K562 (cell line): ENCODE measurements around the gene SYCP2. TPM values are rescaled to one million over a fixed set of nuclear protein-coding genes. Genes with fewer than 3 reads are reported as not detected.

Experiments used
- ATAC-seq: fragments of 200-7000 bp; cut with Tn5 transposase; 3 replicates; pipeline ENCODE4 v1.9.1; 2020; ENCODE audit warnings: moderate library complexity
- BruUV-seq: library from RNA; stranded (reverse); fragments of 400-500 nt; replicated peaks from 2 replicates; lab custom pipeline; 2021; lab: Mats Ljungman, UMichigan
- CTCF ChIA-PET: fragments of 300-600 bp; formaldehyde crosslinking; extraction: SDS; loops from one replicate; lab custom pipeline; 2021; ENCODE audit warnings: low intra/inter-chr PET ratio; lab: Yijun Ruan, JAX
- POLR2A ChIA-PET: fragments of 300-600, 350-650 bp; sonication (Branson Sonifier 250); formaldehyde crosslinking; extraction: SDS; loops from one replicate; lab custom pipeline; 2021; ENCODE audit warnings: antibody characterized with exemption, inconsistent platforms; lab: Yijun Ruan, JAX
- DNase-seq, 4 experiments: peaks; one replicate each; pipeline versions ENCODE4 v3.0.0 to v3.0.0-alpha.2; 2011 to 2018; ENCODE audit warnings: low spot score in 3 of 4, mixed read lengths in 3 of 4; ENCODE audit errors: extremely low read depth in 1 of 4
- FAIRE-seq: peaks from 2 replicates; lab custom pipeline; 2011; peaks lifted over from hg19 to GRCh38; lab: Jason Lieb, UNC
- H2AFZ ChIP-seq: 2 replicates; pipeline ENCODE4 v1.6.0; 2011; ENCODE audit warnings: low read depth, low read length, control low read depth, inconsistent platforms
- H3K27ac ChIP-seq: fragments of 200-600 bp; 3 replicates; pipeline ENCODE4 v1.8.0; 2011; ENCODE audit warnings: low read depth, mild to moderate bottlenecking, control low read depth, inconsistent platforms, low read length, moderate library complexity, mixed read lengths; ENCODE audit errors: extremely low read depth
- H3K27me3 ChIP-seq, 2 experiments: fragments of 300-600 bp in 1 of 2; 2 replicates in 1 of 2; 3 replicates in 1 of 2; pipeline versions ENCODE4 v1.6.0 to v1.8.0; 2011; ENCODE audit warnings: inconsistent platforms in 2 of 2, low read length in 2 of 2, mild to moderate bottlenecking in 1 of 2, mixed read lengths in 1 of 2, moderate library complexity in 1 of 2; ENCODE audit not compliant: control insufficient read depth in 2 of 2, insufficient read depth in 2 of 2
- H3K36me3 ChIP-seq: fragments of 300-600 bp; 3 replicates; pipeline ENCODE4 v1.8.0; 2011; ENCODE audit warnings: mild to moderate bottlenecking, low read length, inconsistent platforms; ENCODE audit not compliant: control insufficient read depth, insufficient read depth
- H3K4me1 ChIP-seq, 2 experiments: fragments of 200-600 bp in 1 of 2; replicated peaks in 1 of 2; 2 replicates in 1 of 2; 3 replicates in 1 of 2; pipeline versions ENCODE4 v1.5.1 to v1.8.0; 2011; ENCODE audit warnings: inconsistent platforms in 2 of 2, low read length in 2 of 2, mild to moderate bottlenecking in 1 of 2, mixed read lengths in 1 of 2, moderate library complexity in 1 of 2; ENCODE audit not compliant: control insufficient read depth in 2 of 2, insufficient read depth in 2 of 2
- H3K4me2 ChIP-seq: 2 replicates; pipeline ENCODE4 v1.6.1; 2011; ENCODE audit warnings: low read length, control low read depth, inconsistent platforms, mixed read lengths; ENCODE audit not compliant: insufficient read depth
- H3K4me3 ChIP-seq: fragments of 200-600 bp; sonication (generic), shearing (Covaris generic); 2 replicates; pipeline ENCODE4 v1.5.1; 2016; ENCODE audit warnings: control low read depth, inconsistent platforms
- H3K79me2 ChIP-seq: fragments of 200-600 bp; 3 replicates; pipeline ENCODE4 v1.8.0; 2011; ENCODE audit warnings: low read length, inconsistent platforms; ENCODE audit not compliant: control insufficient read depth, insufficient read depth
- H3K9ac ChIP-seq, 2 experiments: 2 replicates each; pipeline versions ENCODE4 v1.6.0 to v1.6.1; 2011; ENCODE audit warnings: low read depth in 2 of 2, low read length in 2 of 2, control low read depth in 1 of 2, inconsistent platforms in 1 of 2, mild to moderate bottlenecking in 1 of 2, mixed read lengths in 1 of 2; ENCODE audit not compliant: insufficient read depth in 1 of 2
- H3K9me1 ChIP-seq: one replicate; pipeline ENCODE4 v1.6.0; 2011; ENCODE audit warnings: inconsistent platforms, mild to moderate bottlenecking, low read length, moderate library complexity; ENCODE audit not compliant: control insufficient read depth, insufficient read depth
- H3K9me3 ChIP-seq: replicated peaks from 2 replicates; pipeline ENCODE4 v1.5.1; 2011; ENCODE audit warnings: low read depth, low read length, inconsistent platforms; ENCODE audit not compliant: control insufficient read depth, insufficient read depth
- H4K20me1 ChIP-seq: replicated peaks from 2 replicates; pipeline ENCODE4 v1.6.1; 2011; ENCODE audit warnings: low read length, inconsistent platforms, mixed read lengths; ENCODE audit not compliant: control insufficient read depth, insufficient read depth
- ESRRB ChIP-seq: fragments of 250-450 bp; sonication (Bioruptor Pico); IDR thresholded peaks from 2 replicates; pipeline ENCODE4 v1.5.0; 2020; ENCODE audit warnings: mild to moderate bottlenecking, moderate library complexity, borderline replicate concordance
- GTF2E2 ChIP-seq: fragments of 200-800 bp; sonication (Bioruptor generic); IDR thresholded peaks from 2 replicates; pipeline ENCODE4 v1.6.1; 2016; ENCODE audit warnings: missing genetic modification characterization, missing compliant biosample characterization
- HDAC8 ChIP-seq: fragments of 450-650 bp; IDR thresholded peaks from 2 replicates; pipeline ENCODE4 v1.6.1; 2016; ENCODE audit warnings: mild to moderate bottlenecking, missing genetic modification characterization, moderate library complexity, missing compliant biosample characterization
- MTA2 ChIP-seq: fragments of 450-650 bp; IDR thresholded peaks from 2 replicates; pipeline ENCODE4 v1.6.1; 2016; ENCODE audit warnings: low read depth
- ZNF253 ChIP-seq: fragments of 250-450 bp; sonication (Bioruptor Pico); conservative IDR thresholded peaks from 2 replicates; pipeline ENCODE4 v1.6.1; 2021; ENCODE audit warnings: mild to moderate bottlenecking
- ZNF324 ChIP-seq: fragments of 250-450 bp; sonication (Bioruptor Pico); IDR thresholded peaks from 2 replicates; pipeline ENCODE4 v1.4.0; 2020; ENCODE audit warnings: mild to moderate bottlenecking
- ZNF407 ChIP-seq: fragments of 450-650 bp; IDR thresholded peaks from 2 replicates; pipeline ENCODE4 v1.6.1; 2016; ENCODE audit warnings: low read depth
- ZNF436 ChIP-seq: fragments of 250-450, 450-650 bp; sonication (Bioruptor Pico); formaldehyde crosslinking; IDR thresholded peaks from 2 replicates; pipeline ENCODE4 v1.7.0; 2020; ENCODE audit warnings: mild to moderate bottlenecking
- WGBS: fragments of 100-300 bp; shearing (Covaris generic); methylation state at CpG from one replicate; pipeline ENCODE4 v1.1.6; 2016; ENCODE audit warnings: low coverage, mixed read lengths; ENCODE audit not compliant: insufficient coverage; ENCODE audit errors: missing lambda C conversion rate; 5-methylcytosine and 5-hydroxymethylcytosine counted together
- in situ Hi-C: fragments of 300-500 bp; cut with MboI; formaldehyde crosslinking; loops from 4 replicates; pipeline ENCODE4 v1.15.0; 2018; ENCODE audit warnings: inconsistent platforms, mixed read lengths
- intact Hi-C: fragments of 100-400 bp; cut with micrococcal nuclease; formaldehyde crosslinking; loops from 2 replicates; pipeline ENCODE4 v1.14.2; 2022
- polyA plus RNA-seq, 8 experiments: library from polyadenylated mRNA; depleted of rRNA in 4 of 8; stranded (reverse) in 5 of 8; unstranded in 3 of 8; fragments of >200 nt; fragmentation: Nextera tagmentation in 2 of 8; fragmentation: Illumina TruSeq in 1 of 8; extraction: Ambion mirVana in 2 of 8; extraction: Trizol in 1 of 8; gene quantifications; 2 replicates each; pipeline versions ENCODE4 v1.2.1 to v1.2.3, GENCODE V29; 2011 to 2014; ENCODE audit warnings: inconsistent platforms in 1 of 8, missing spikeins in 1 of 8
- total RNA-seq, 7 experiments: library from RNA; depleted of rRNA in 6 of 7; stranded (reverse); fragments of >200 nt in 6 of 7; fragmentation: Illumina TruSeq in 2 of 7; extraction: Trizol in 2 of 7; gene quantifications; 2 replicates each; pipeline versions ENCODE4 v1.2.1 to v1.2.3, GENCODE V29; 2011 to 2021; ENCODE audit warnings: low replicate concordance in 1 of 7

The SYCP2 gene
- total and polyA plus RNA-seq, 9 of the 15 experiments (the other 6 are each of a cell fraction or from before 2014, with no cell fraction given): 0.24 to 1.6 (median 0.67) TPM

DNA sequence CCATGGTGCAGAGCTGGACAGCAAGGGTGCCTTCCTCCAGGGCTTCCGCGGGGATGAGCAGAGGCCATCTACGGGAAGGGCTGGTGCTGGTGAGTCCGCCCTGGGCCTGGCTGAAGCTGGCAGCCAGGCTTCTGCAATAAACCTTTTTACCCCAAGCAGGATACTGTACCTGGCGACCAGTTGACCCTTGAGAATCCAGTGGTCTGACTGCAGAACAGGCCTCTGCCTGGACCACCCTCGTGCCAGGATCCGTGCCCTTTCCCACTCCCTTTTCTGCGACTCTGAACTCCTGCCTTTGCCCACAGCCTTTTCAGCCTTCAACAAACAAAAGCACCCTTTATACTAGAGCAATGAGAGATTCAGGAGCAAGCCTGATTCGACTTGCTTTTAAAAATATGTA lies 43.6 kb upstream of the SYCP2 start:
- Histone ChIP-seq H3K79me2 (no peaks in the 10 kb centered on the region), H3K4me2 (no peak overlapping the region), H4K20me1 (no peaks in the 10 kb centered on the region), H3K27ac (no peak overlapping the region), H3K9me3 (no peaks in the 10 kb centered on the region), H3K9ac (no peak overlapping the region), H3K27me3 (no peaks in the 10 kb centered on the region; a peak in 1 of 5 replicates), H3K9me1 (no peaks in the 10 kb centered on the region), H2AFZ (no peak overlapping the region), H3K4me3 (no peak overlapping the region), H3K36me3 (no peaks in the 10 kb centered on the region), H3K4me1 (no peaks in the 10 kb centered on the region)
- intact Hi-C loops: no loop called here
- ChIA-PET CTCF (no interaction called here), POLR2A (no interaction called here)
- no TSS peak for BruUV-seq
- in situ Hi-C loops: no loop called here
- DNase-seq: no peak
- TF ChIP-seq ZNF436 (CRISPR knock-in tag) (no peak), ZNF324 (no peak)
- FAIRE-seq: no peak
- ATAC-seq: no peak
- WGBS: 0% methylated on average over 9 of the region's 9 CpGs

GRCh38 chr20:59976156-59976782 lies 42.8 kb upstream of the SYCP2 start:
- CTCF ChIA-PET: interaction anchor here (0.5 kb wide), 1 partner anchor 305 kb away, joined by 3 read pairs; no protein-coding TSS in a partner anchor
- intact Hi-C loops (no loop called here), in situ Hi-C loops (no loop called here)
- Histone ChIP-seq H3K9me1 (no peaks in the 10 kb centered on the region), H3K4me3 (no peak overlapping the region), H3K4me1 (no peaks in the 10 kb centered on the region), H3K4me2 (no peak overlapping the region), H3K27me3 (no peaks in the 10 kb centered on the region; a peak in 1 of 5 replicates), H3K36me3 (no peaks in the 10 kb centered on the region), H3K79me2 (no peaks in the 10 kb centered on the region), H4K20me1 (no peaks in the 10 kb centered on the region), H3K9ac (no peak overlapping the region), H3K9me3 (no peaks in the 10 kb centered on the region), H2AFZ (no peak overlapping the region), H3K27ac (no peak overlapping the region)
- DNase-seq (no peak), ATAC-seq (no peak), FAIRE-seq (no peak)
- 2% methylated on average over 6 of the region's 6 CpGs for WGBS
- POLR2A ChIA-PET: no interaction called here
- BruUV-seq: no TSS peak
- TF ChIP-seq MTA2: no peak
- no peak for TF ChIP-seq GTF2E2 (tag)
- no peak for TF ChIP-seq ZNF407
- no peak for TF ChIP-seq HDAC8 (tag)
- TF ChIP-seq ZNF253 (CRISPR knock-in tag): no peak
- TF ChIP-seq ESRRB (CRISPR knock-in tag): no peak
